Glomerular visceral epithelial cell (primary cell): ENCODE data around the gene FANCC.

Source experiments
- DNase-seq: peaks from one replicate; pipeline ENCODE4 v3.0.0-alpha.2; 2016; ENCODE audit errors: extremely low spot score

The FANCC gene

GRCh38 chr9:95086564-95086955, 230.9 kb downstream of the FANCC start:
- DNase-seq, result no peak

GRCh38 chr9:95085861-95086563, 231.5 kb downstream of the FANCC start:
- no peak for DNase-seq

- no peak for DNase-seq
Observed at GRCh38 chr9:95085036-95085770, 232.3 kb downstream of the FANCC start.

GRCh38 chr9:95084254-95084934, 233.1 kb downstream of the FANCC start:
- DNase-seq, result no peak

- DNase-seq, result no peak
Observed at GRCh38 chr9:95083086-95083768, 234.3 kb downstream of the FANCC start.

- DNase-seq, result no peak
Observed at GRCh38 chr9:95082401-95083084, 235.0 kb downstream of the FANCC start.

- DNase-seq, result no peak
Observed at GRCh38 chr9:95081998-95082397, 235.5 kb downstream of the FANCC start.

- no peak for DNase-seq
Observed at GRCh38 chr9:95080961-95081647, 236.4 kb downstream of the FANCC start.

GRCh38 chr9:95079461-95079860, 238.0 kb downstream of the FANCC start:
- no peak for DNase-seq

- DNase-seq, result no peak
Observed at GRCh38 chr9:95078939-95079338, 238.6 kb downstream of the FANCC start.

GRCh38 chr9:95078511-95078910, 239.0 kb downstream of the FANCC start:
- no peak for DNase-seq

GRCh38 chr9:95077766-95078370, 239.6 kb downstream of the FANCC start:
- DNase-seq, result no peak

- DNase-seq, result no peak
Observed at GRCh38 chr9:95077053-95077765, 240.3 kb downstream of the FANCC start.

- DNase-seq, result no peak
Observed at GRCh38 chr9:95076696-95077052, 240.8 kb downstream of the FANCC start.

GRCh38 chr9:95075700-95076099, 241.8 kb downstream of the FANCC start:
- DNase-seq, result no peak

- DNase-seq, result no peak
Observed at GRCh38 chr9:95074632-95075031, 242.9 kb downstream of the FANCC start.

GRCh38 chr9:95073918-95074317, 243.6 kb downstream of the FANCC start:
- DNase-seq, result no peak

- no peak for DNase-seq
Observed at GRCh38 chr9:95073042-95073607, 244.4 kb downstream of the FANCC start.

- no peak for DNase-seq
Observed at GRCh38 chr9:95071925-95072324, 245.6 kb downstream of the FANCC start.

- DNase-seq, result no peak
Observed at GRCh38 chr9:95071450-95071849, 246.1 kb downstream of the FANCC start.
